Liver (tissue), 9 donors: Measurements from ENCODE around the gene MYADML2. TPM values are rescaled to one million over a fixed set of nuclear protein-coding genes. Genes with fewer than 3 reads are reported as not detected.

ENCODE experiments used
- DNase-seq: peaks from one replicate; pipeline ENCODE4 v3.0.0-alpha.2; 2017; ENCODE audit warnings: low spot score
- H3K27ac ChIP-seq, 2 donors: one replicate each; pipeline ENCODE4 v1.7.0; 2013; ENCODE audit warnings: inconsistent platforms in 2 of 2, low read length in 2 of 2, control low read depth in 1 of 2, low read depth in 1 of 2, mild to moderate bottlenecking in 1 of 2
- H3K27me3 ChIP-seq, 4 donors: one replicate each; pipeline versions ENCODE4 v1.6.1 to v1.7.0; 2013; ENCODE audit warnings: low read length in 3 of 4, inconsistent platforms in 1 of 4, mild to moderate bottlenecking in 1 of 4, moderate library complexity in 1 of 4; ENCODE audit not compliant: control insufficient read depth in 4 of 4, insufficient read depth in 4 of 4
- H3K36me3 ChIP-seq, 4 donors: one replicate each; pipeline versions ENCODE4 v1.6.1 to v1.7.0; 2013; ENCODE audit warnings: low read length in 3 of 4, mild to moderate bottlenecking in 3 of 4, low read depth in 1 of 4, moderate library complexity in 1 of 4; ENCODE audit not compliant: control insufficient read depth in 4 of 4, insufficient read depth in 3 of 4
- H3K4me1 ChIP-seq, 4 donors: one replicate each; pipeline versions ENCODE4 v1.6.1 to v1.7.0; 2013; ENCODE audit warnings: low read length in 3 of 4, mild to moderate bottlenecking in 3 of 4, moderate library complexity in 1 of 4; ENCODE audit not compliant: control insufficient read depth in 4 of 4, insufficient read depth in 4 of 4
- H3K4me3 ChIP-seq, 3 donors: one replicate each; pipeline versions ENCODE4 v1.6.1 to v1.7.0; 2013; ENCODE audit warnings: low read length in 3 of 3, control low read depth in 1 of 3, low read depth in 1 of 3, mild to moderate bottlenecking in 1 of 3
- H3K9ac ChIP-seq, 2 donors: one replicate each; pipeline ENCODE4 v1.7.0; 2013; ENCODE audit warnings: low read length in 2 of 2, mild to moderate bottlenecking in 2 of 2, moderate library complexity in 2 of 2, control low read depth in 1 of 2, low read depth in 1 of 2
- H3K9me3 ChIP-seq, 4 donors: one replicate each; pipeline versions ENCODE4 v1.6.1 to v1.7.0; 2013; ENCODE audit warnings: low read length in 3 of 4; ENCODE audit not compliant: control insufficient read depth in 4 of 4
- ATF3 ChIP-seq: IDR thresholded peaks from 2 replicates; pipeline ENCODE4 v1.6.1; 2016; ENCODE audit warnings: antibody characterized with exemption
- FOXA1 ChIP-seq: IDR thresholded peaks from 2 replicates; pipeline ENCODE4 v1.6.1; 2016; ENCODE audit warnings: antibody characterized with exemption
- FOXA2 ChIP-seq: IDR thresholded peaks from 2 replicates; pipeline ENCODE4 v1.6.1; 2016; ENCODE audit warnings: antibody characterized with exemption
- GABPA ChIP-seq, 2 donors: IDR thresholded peaks in 1 of 2; conservative IDR thresholded peaks in 1 of 2; 2 replicates each; pipeline ENCODE4 v1.6.1; 2016; ENCODE audit warnings: antibody characterized with exemption in 2 of 2, mild to moderate bottlenecking in 1 of 2, moderate library complexity in 1 of 2
- HNF4A ChIP-seq, 2 donors: conservative IDR thresholded peaks; 2 replicates each; pipeline ENCODE4 v1.6.1; 2016; ENCODE audit warnings: antibody characterized with exemption in 2 of 2, mild to moderate bottlenecking in 2 of 2
- HNF4G ChIP-seq: IDR thresholded peaks from 2 replicates; pipeline ENCODE4 v1.6.1; 2016; ENCODE audit warnings: antibody characterized with exemption
- JUND ChIP-seq, 2 donors: IDR thresholded peaks; 2 replicates each; pipeline ENCODE4 v1.6.1; 2016; ENCODE audit warnings: antibody characterized with exemption in 2 of 2
- MAX ChIP-seq: IDR thresholded peaks from 2 replicates; pipeline ENCODE4 v1.6.1; 2016; ENCODE audit warnings: antibody characterized with exemption
- NR2F2 ChIP-seq: IDR thresholded peaks from 2 replicates; pipeline ENCODE4 v1.6.1; 2016; ENCODE audit warnings: antibody characterized with exemption
- RAD21 ChIP-seq, 2 donors: IDR thresholded peaks; 2 replicates each; pipeline ENCODE4 v1.6.1; 2016; ENCODE audit warnings: antibody characterized with exemption in 2 of 2, mild to moderate bottlenecking in 2 of 2
- RXRA ChIP-seq, 2 donors: IDR thresholded peaks; 2 replicates each; pipeline ENCODE4 v1.6.1; 2017 to 2018; ENCODE audit warnings: antibody characterized with exemption in 2 of 2, mild to moderate bottlenecking in 1 of 2
- SP1 ChIP-seq: IDR thresholded peaks from 2 replicates; pipeline ENCODE4 v1.6.1; 2018; ENCODE audit warnings: antibody characterized with exemption, mild to moderate bottlenecking
- TAF1 ChIP-seq: conservative IDR thresholded peaks from 2 replicates; pipeline ENCODE4 v1.6.1; 2016; ENCODE audit warnings: antibody characterized with exemption, mild to moderate bottlenecking
- YY1 ChIP-seq: IDR thresholded peaks from 2 replicates; pipeline ENCODE4 v1.6.1; 2016; ENCODE audit warnings: antibody characterized with exemption, mild to moderate bottlenecking
- ZBTB33 ChIP-seq: IDR thresholded peaks from 2 replicates; pipeline ENCODE4 v1.6.1; 2016; ENCODE audit warnings: antibody characterized with exemption
- WGBS: extraction: QIAGEN DNeasy Blood & Tissue Kit; methylation state at CpG from one replicate; pipeline ENCODE4 v1.1.7; 2013; 5-methylcytosine and 5-hydroxymethylcytosine counted together
- polyA plus RNA-seq, 2 donors: library from polyadenylated mRNA; stranded (reverse) in 1 of 2; unstranded in 1 of 2; fragments of 200-250 nt in 1 of 2; fragments of >200 nt in 1 of 2; fragmentation: Nextera tagmentation in 1 of 2; extraction: Ambion mirVana in 1 of 2; gene quantifications; one replicate each; pipeline versions ENCODE4 v1.2.1 to v1.2.3, GENCODE V29; 2013 to 2015
- total RNA-seq, 2 donors: library from RNA; depleted of rRNA; stranded (reverse); fragments of >200 nt; gene quantifications; one replicate each; pipeline ENCODE4 v1.2.3, GENCODE V29; 2014
- TF ChIP-seq, protein P1 (sequence below): fragments of 150-350 bp; IDR thresholded peaks from 2 replicates; pipeline ENCODE4 v1.5.1; 2017; ENCODE audit warnings: improper control_type of control experiment, low read depth, low read length; ENCODE audit not compliant: missing input control
- TF ChIP-seq, protein P2 (sequence below): IDR thresholded peaks from 2 replicates; pipeline ENCODE4 v1.6.1; 2016; ENCODE audit warnings: antibody characterized with exemption, mild to moderate bottlenecking
- donor health status: healthy.
- donor health status: healthy.
- donor health status: healthy.
- donor health status: healthy.
- donor health status: healthy.

Gene MYADML2
- total and polyA plus RNA-seq, 4 donors, result not detected

DNA sequence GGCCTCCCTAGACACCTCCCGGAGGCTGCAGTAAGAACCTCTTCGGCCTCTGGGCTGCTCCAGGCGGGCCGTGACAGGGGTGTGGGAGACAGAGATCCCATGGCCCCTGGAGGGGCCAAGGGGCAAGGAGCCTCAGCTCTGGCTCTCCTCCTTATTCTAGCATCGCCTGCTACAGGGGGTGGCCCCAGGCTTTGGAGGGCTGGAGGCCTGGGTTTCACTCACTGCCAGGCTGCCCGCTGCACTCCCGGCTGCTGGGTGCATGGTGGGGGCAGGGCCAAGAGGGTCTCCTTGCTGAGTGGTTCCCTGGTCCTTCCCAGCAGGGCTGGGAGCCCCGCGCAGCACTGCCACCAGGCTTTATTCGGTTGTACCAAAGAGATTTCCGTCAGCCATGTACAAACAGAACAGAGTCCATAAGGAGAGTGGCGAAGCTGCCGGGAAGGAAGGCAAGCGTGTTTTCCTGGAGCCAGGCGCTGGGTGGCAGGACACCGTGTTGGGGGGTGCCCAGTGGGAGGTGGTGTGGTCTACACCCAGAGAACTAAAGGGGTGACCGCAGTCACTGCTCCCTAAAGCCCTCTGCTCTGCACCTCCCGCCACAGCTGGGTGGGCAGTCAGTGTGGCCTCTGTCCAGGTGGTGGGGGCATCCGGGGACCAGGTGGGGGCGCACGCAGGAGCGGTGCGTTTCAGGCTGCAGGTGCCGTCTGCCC lies 43.0 kb downstream of the MYADML2 start:
- DNase-seq, result no peak
- TF ChIP-seq TAF1 (no peak), FOXA1 (no peak), YY1 (no peak), JUND (IDR thresholded peaks at IDR 0.05) (no peak), RXRA (IDR thresholded peaks at IDR 0.05) (no peak), SP1 (no peak), HNF4G (no peak), ATF3 (no peak), NR2F2 (no peak), MAX (no peak), RAD21 (IDR thresholded peaks at IDR 0.05) (no peak), ZBTB33 (no peak)
- TF ChIP-seq, protein P1, sequence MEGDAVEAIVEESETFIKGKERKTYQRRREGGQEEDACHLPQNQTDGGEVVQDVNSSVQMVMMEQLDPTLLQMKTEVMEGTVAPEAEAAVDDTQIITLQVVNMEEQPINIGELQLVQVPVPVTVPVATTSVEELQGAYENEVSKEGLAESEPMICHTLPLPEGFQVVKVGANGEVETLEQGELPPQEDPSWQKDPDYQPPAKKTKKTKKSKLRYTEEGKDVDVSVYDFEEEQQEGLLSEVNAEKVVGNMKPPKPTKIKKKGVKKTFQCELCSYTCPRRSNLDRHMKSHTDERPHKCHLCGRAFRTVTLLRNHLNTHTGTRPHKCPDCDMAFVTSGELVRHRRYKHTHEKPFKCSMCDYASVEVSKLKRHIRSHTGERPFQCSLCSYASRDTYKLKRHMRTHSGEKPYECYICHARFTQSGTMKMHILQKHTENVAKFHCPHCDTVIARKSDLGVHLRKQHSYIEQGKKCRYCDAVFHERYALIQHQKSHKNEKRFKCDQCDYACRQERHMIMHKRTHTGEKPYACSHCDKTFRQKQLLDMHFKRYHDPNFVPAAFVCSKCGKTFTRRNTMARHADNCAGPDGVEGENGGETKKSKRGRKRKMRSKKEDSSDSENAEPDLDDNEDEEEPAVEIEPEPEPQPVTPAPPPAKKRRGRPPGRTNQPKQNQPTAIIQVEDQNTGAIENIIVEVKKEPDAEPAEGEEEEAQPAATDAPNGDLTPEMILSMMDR, result no peak
- TF ChIP-seq, protein P2, sequence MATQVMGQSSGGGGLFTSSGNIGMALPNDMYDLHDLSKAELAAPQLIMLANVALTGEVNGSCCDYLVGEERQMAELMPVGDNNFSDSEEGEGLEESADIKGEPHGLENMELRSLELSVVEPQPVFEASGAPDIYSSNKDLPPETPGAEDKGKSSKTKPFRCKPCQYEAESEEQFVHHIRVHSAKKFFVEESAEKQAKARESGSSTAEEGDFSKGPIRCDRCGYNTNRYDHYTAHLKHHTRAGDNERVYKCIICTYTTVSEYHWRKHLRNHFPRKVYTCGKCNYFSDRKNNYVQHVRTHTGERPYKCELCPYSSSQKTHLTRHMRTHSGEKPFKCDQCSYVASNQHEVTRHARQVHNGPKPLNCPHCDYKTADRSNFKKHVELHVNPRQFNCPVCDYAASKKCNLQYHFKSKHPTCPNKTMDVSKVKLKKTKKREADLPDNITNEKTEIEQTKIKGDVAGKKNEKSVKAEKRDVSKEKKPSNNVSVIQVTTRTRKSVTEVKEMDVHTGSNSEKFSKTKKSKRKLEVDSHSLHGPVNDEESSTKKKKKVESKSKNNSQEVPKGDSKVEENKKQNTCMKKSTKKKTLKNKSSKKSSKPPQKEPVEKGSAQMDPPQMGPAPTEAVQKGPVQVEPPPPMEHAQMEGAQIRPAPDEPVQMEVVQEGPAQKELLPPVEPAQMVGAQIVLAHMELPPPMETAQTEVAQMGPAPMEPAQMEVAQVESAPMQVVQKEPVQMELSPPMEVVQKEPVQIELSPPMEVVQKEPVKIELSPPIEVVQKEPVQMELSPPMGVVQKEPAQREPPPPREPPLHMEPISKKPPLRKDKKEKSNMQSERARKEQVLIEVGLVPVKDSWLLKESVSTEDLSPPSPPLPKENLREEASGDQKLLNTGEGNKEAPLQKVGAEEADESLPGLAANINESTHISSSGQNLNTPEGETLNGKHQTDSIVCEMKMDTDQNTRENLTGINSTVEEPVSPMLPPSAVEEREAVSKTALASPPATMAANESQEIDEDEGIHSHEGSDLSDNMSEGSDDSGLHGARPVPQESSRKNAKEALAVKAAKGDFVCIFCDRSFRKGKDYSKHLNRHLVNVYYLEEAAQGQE, result no peak
- H3K4me1 ChIP-seq, result peaks cover 2 to 31% (median 15%) of the 10 kb centered on the region in 4 donors
- H3K36me3 ChIP-seq, result peaks cover 0 to 40% (median 19%) of the 10 kb centered on the region in 4 donors
- H3K27ac ChIP-seq, result no peak overlapping the region
- H3K9me3 ChIP-seq, result no peaks in the 10 kb centered on the region
- 94% methylated on average over 24 of the region's 24 CpGs for WGBS
- no peak overlapping the region for H3K9ac ChIP-seq
- H3K27me3 ChIP-seq, result no peaks in the 10 kb centered on the region
- no peak overlapping the region for H3K4me3 ChIP-seq

GRCh38 chr17:81903415-81903831 lies 43.6 kb downstream of the MYADML2 start:
- Histone ChIP-seq H3K4me3 (no peak overlapping the region), H3K27me3 (no peaks in the 10 kb centered on the region), H3K9me3 (no peaks in the 10 kb centered on the region), H3K9ac (no peak overlapping the region), H3K36me3 (peaks cover 0 to 44% (median 19%) of the 10 kb centered on the region in 4 donors), H3K4me1 (peaks cover 2 to 30% (median 15%) of the 10 kb centered on the region in 4 donors), H3K27ac (no peak overlapping the region)
- no peak for DNase-seq
- 96% methylated on average over 10 of the region's 10 CpGs for WGBS
- TF ChIP-seq RXRA (IDR thresholded peaks at IDR 0.05) (no peak), JUND (IDR thresholded peaks at IDR 0.05) (no peak), ATF3 (no peak), FOXA1 (no peak), FOXA2 (no peak), TAF1 (no peak), ZBTB33 (no peak), HNF4A (conservative IDR thresholded peaks at IDR 0.05) (no peak), NR2F2 (no peak), GABPA (IDR thresholded peaks at IDR 0.05 in 1 of 2, conservative IDR thresholded peaks at IDR 0.05 in 1 of 2) (no peak)
- TF ChIP-seq, protein P2, result no peak
